Dermis microvascular lymphatic vessel endothelial cell (primary cell): Measurements from ENCODE around the gene SERPINB5. TPM values are rescaled to one million over a fixed set of nuclear protein-coding genes. Genes with fewer than 3 reads are reported as not detected.
A peak's percentile ranks its signal among the peaks of the same experiment; 100 is the strongest.

Experiments used
- DNase-seq, 2 donors: peaks; one replicate each; pipeline versions ENCODE4 v3.0.0 to v3.0.0-alpha.2; 2010; ENCODE audit warnings: low read depth in 2 of 2
- total RNA-seq: library from RNA; depleted of rRNA; stranded (reverse); fragments of >200 nt; gene quantifications from 2 replicates; pipeline ENCODE4 v1.2.1, GENCODE V29; 2014

The SERPINB5 gene
- total RNA-seq, 1 donor from 2014 or later: not detected

GRCh38 chr18:63468575-63468974 is 8.2 kb upstream of the SERPINB5 start:
- DNase-seq: no peak

DNA sequence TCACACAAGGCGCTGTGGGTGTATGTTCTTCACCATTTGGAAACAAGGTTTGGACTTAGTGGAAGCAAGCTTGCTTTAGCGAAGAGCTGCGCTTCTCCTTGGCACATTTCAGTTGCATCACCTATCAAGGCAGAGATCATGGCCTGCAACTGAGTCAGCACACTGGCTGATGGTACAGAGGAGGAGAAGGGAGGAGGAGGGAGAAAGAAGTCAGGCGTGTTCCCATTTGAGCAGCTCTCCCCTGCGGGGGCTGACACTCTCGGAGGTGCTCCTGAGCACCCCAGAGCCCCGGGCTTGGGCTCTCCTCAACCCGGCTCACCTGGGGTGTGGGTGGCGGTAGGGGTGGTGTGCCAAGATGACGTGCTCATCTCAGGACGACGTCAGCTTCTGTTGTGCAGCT is 6.0 kb upstream of the SERPINB5 start:
- no peak for DNase-seq

DNA sequence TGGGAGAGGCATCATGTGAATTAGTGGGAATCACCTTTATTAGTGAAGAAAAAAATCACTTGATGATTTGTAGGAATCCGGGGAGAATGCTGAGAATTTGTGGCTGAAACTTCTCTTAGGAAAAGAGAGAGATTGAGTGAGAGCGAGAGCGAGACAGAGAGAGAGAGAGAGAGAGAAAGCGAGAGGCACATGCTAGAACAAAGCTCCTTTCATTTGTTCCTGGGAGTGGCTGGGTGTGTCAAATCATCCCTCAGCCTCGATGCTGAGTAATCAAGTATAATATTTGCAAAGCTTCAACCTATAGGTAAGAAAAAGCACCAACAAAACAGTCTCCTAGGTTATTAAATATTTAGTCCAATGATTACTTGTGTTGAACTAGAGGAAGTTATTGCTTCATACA is 4.4 kb upstream of the SERPINB5 start:
- DNase-seq: no peak

GRCh38 chr18:63477200-63477599 is 442 bp downstream of the SERPINB5 start:
- no peak for DNase-seq

DNA sequence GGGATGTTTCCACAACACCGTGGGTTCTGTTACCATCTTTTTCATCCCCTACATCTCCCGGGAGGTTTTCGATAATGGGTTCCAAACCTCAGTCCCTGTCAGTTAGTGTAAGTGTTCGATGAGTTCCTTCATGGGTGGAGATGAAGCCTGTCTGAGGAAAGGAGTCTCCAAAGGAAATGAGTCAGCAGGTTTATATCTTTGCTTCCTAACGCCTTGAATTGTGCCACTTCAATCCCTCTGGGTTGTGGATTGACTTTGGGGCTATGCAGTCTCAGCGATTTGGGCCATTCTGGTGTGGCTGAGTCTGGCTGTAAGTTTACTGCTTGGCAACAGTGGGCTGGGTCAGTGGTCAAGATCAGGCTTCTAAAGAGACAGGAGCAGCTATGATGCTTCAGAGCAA is 1.2 kb downstream of the SERPINB5 start:
- no peak for DNase-seq

DNA sequence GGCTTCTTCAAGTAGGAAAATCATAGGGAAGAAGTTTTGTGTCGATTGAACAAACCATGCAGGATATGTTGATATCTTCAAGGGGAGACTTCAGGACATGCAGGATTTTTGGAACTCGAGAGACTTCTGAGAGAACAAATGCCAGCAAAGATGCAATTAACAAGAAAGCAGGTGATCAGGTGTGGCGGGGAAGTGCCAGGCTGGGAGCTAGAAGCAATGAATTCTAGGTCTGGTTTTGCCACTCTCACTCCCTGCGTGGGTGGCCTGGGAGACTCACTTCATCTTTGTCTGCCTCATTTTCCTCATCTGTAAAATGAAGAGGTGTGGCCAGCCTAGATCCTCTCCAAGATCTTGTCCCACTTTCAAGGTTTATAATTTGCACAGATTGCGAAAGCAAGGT is 3.1 kb downstream of the SERPINB5 start:
- DNase-seq: no peak

- DNase-seq: no peak
These were observed 3.7 kb downstream of the SERPINB5 start for GRCh38 chr18:63480476-63480875.

DNA sequence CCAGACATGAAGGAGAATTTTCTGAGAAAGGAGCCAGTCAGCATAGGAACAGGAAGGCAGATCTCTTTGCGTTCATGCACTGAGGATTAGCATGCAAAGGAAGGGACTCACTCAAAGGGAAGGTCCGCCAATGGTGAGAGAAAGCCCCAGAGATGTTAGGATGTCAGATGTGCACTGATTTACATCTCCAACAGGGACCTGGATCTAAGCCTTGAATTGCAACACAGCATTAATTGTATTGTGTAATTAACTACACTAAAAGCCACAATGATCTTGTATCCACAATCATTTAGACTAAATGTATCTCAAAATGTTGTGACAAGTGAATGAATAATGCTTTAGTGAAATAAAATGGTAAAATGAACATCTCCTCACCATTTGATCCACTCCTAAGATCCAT is 4.2 kb downstream of the SERPINB5 start:
- no peak for DNase-seq

DNA sequence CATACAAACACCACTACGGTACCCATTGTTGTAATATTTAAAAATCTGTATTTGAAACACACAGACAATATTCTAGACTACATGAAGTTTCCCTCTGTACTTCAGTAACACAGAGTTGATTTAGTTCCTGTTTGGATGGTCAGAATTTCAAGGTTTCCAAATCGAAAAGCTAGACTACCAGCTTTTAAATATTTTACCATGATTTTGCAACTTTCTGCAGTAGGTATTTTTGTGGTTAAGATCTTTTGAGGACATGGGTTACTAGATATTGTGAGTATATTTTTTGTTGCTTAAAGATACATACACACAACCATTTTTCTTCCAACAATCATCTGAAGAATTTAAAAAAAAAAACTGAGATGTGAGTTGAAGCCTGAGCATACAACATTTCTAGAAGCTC is 10.9 kb downstream of the SERPINB5 start:
- no peak for DNase-seq

DNA sequence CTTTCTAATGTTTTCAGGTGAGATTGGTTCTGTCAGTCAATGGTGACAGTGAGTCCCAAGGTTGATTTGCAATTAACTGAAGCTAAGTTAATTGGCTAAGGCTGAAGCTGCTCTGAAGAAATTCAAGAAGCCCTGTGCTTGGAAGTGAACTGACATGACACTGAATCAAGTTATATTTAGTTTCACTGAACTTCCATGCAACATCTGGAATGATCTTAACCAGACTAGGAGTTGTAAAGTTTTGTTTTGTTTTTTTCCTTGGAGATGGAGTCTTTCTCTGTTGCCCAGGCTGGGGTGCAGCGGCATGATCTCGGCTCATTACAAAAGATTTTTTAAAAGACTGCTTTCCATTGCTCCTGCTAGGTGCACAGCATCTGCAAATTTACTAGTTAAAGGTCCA is 11.4 kb downstream of the SERPINB5 start:
- DNase-seq: no peak

GRCh38 chr18:63492851-63493250 is 16.1 kb downstream of the SERPINB5 start:
- DNase-seq: no peak

DNA sequence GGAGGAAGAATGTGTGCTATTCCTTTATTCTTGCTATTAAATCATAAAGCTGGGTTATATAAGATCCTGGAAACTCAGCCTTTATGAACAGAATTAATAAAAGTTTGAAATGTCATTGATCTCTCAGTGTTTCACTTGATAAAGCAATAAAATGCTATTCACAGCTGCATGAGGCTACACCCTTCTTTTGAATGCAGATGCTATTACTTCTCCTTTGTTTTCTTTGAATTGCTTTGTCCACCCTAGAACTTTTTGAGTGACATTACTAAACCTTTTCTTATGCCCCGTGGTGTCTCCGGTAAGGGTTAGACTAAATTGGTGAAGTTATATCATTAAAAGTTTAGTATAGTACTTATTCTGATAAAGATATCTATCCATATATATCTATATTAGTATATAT is 18.9 kb downstream of the SERPINB5 start:
- DNase-seq: no peak

GRCh38 chr18:63505566-63506335 is 29.0 kb downstream of the SERPINB5 start:
- DNase-seq: peak in 1 of 2 donors; percentile 23

GRCh38 chr18:63506336-63506646 is 29.5 kb downstream of the SERPINB5 start:
- no peak for DNase-seq

GRCh38 chr18:63508596-63508995 is 31.8 kb downstream of the SERPINB5 start:
- DNase-seq: no peak

DNA sequence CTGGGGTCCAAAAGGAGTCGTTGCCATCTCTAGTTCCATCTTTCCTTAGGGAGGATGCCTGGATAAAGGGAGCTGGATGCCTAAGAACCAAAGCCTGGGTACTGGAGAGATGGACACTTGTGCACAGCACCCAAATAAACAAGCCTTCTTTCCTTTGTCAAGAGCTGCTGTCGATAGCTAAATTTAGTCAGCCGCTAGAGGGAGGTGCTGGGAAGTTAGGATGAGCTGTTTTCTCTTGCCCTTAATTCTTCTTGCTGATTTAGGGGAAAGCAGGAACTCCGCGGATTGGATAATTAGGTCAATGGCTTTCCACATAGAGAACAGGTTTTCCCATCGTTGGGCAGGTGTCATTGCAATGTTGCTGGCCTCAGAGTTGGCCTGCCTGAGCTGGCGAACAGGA is 34.5 kb downstream of the SERPINB5 start:
- peak in 1 of 2 donors; percentile 44 for DNase-seq

- no peak for DNase-seq
These were observed 37.6 kb downstream of the SERPINB5 start for GRCh38 chr18:63514326-63514725.

DNA sequence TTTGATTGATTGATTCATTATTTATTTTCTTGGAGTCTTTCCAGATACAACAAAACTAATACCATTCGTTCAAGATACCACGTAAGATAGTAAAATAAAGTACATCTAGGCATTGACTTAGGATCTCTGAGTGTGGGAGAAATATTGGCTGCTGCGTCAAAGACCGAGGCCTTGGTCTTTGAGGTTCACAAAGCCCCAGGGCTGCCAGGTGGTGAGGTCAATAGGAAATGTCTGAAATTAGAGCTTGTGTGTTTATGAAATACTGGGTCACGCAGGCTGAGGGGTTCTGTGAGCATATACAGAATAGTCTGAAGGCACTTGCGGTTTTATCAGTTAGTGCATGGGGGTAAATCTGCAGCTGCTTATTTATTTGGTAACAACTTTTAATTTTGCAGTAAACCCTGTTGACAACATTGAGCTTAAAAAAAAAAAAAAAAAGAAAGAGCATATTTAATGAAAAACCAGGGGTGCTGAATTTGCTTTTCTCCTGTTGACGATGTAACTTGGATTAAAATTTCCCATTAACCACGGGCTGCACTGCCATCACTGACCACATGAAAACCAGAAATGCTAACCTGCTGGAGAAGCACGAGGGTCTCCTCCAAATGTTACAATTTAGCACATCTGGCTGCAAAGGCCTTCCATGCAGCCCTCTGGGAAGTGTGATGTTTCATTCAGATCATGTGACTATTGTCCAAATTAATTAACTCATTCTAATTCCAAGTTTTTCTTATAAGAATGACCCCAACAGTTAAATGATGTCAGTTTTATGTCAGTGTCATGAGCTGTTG is 38.3 kb downstream of the SERPINB5 start:
- DNase-seq: no peak

GRCh38 chr18:63515801-63516200 is 39.0 kb downstream of the SERPINB5 start:
- DNase-seq: no peak

DNA sequence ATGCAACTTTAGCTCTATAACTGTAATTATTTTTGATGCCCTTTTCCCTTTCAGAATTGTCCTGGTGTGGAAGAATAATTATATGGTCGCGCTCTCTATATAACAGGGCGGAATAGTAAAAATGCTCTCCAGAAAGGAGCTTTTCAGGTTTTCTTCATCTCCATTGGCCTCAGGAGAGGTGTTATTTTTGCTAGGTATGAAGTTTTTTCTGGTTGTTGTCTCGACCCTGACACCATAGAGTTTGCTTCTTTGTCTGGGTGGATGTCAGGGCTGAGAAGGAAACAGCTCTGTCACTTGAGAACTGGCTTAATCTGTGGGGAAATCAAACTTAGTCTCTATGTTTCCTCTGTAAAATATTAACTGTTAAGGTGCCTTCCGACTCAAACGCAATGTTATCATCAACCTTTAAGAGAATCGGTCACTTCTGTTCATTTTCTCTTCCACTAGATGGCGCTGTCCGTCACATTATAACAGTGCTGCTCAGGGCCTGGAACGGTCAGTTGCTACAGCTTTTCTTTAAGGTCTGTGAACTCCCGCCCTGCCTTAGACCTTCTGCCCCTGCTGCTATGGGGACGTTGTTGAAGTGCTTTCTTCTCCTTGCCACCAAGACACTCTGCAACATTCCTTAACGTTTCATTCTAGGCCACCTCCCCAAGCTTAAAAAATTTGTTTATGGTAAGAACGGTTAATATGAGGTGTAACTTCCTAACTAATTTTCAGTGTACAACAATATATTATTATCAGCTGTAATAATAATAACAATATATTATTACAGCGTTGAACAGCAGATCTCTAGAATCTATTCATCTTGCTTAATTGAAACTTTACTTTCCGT is 41.6 kb downstream of the SERPINB5 start:
- DNase-seq: peak; percentile 31 to 71

GRCh38 chr18:63520053-63520685 is 43.4 kb downstream of the SERPINB5 start:
- no peak for DNase-seq

- no peak for DNase-seq
These were observed 46.9 kb downstream of the SERPINB5 start for GRCh38 chr18:63523660-63524059.
